DMS53 (cell line): Measurements from ENCODE around the gene RASAL1.
A peak's percentile ranks its signal among the peaks of the same experiment; 100 is the strongest.

ENCODE experiments used
- DNase-seq: peaks from one replicate; lab custom pipeline; 2025; lab: John Stamatoyannopoulos, UW

The RASAL1 gene

GRCh38 chr12:113115455-113116126 lies 20.0 kb downstream of the RASAL1 start:
- DNase-seq, result peak; percentile 72

GRCh38 chr12:113114447-113115178 lies 20.9 kb downstream of the RASAL1 start:
- DNase-seq, result peak; percentile 38

GRCh38 chr12:113113397-113113796 lies 22.2 kb downstream of the RASAL1 start:
- DNase-seq, result no peak

- DNase-seq, result no peak
These were observed 23.3 kb downstream of the RASAL1 start for GRCh38 chr12:113112043-113112899.

- DNase-seq, result no peak
These were observed 24.3 kb downstream of the RASAL1 start for GRCh38 chr12:113111247-113111646.

- no peak for DNase-seq
These were observed 25.5 kb downstream of the RASAL1 start for GRCh38 chr12:113109872-113110599.

- DNase-seq, result no peak
These were observed 26.2 kb downstream of the RASAL1 start for GRCh38 chr12:113109360-113109759.

GRCh38 chr12:113108308-113108707 lies 27.3 kb downstream of the RASAL1 start:
- DNase-seq, result peak; percentile 42

GRCh38 chr12:113106361-113106760 lies 29.2 kb downstream of the RASAL1 start:
- no peak for DNase-seq

GRCh38 chr12:113105606-113106271 lies 29.8 kb downstream of the RASAL1 start:
- DNase-seq, result no peak

- no peak for DNase-seq
These were observed 30.5 kb downstream of the RASAL1 start for GRCh38 chr12:113104953-113105510.

GRCh38 chr12:113103756-113104450 lies 31.7 kb downstream of the RASAL1 start:
- no peak for DNase-seq

- DNase-seq, result no peak
These were observed 32.8 kb downstream of the RASAL1 start for GRCh38 chr12:113102811-113103210.

GRCh38 chr12:113101751-113102150 lies 33.8 kb downstream of the RASAL1 start:
- no peak for DNase-seq

GRCh38 chr12:113099764-113100163 lies 35.8 kb downstream of the RASAL1 start:
- no peak for DNase-seq

- DNase-seq, result peak; percentile 39
These were observed 36.2 kb downstream of the RASAL1 start for GRCh38 chr12:113099364-113099763.

GRCh38 chr12:113098441-113099028 lies 37.0 kb downstream of the RASAL1 start:
- DNase-seq, result peak; percentile 98

- DNase-seq, result peak; percentile 73
These were observed 37.7 kb downstream of the RASAL1 start for GRCh38 chr12:113097716-113098440.
